ENCODE data around the gene AGPAT2.

AGPAT2 gene

GRCh38 chr9:136686794-136687711 is at the start of gene AGPAT2:
AGPAT2 (minus strand) TSS chr9:136687457; CDS start chr9:136687357, 100 bp downstream.
- DNase-seq, result peak; percentile 58

GRCh38 chr9:136735812-136736480 is 48.7 kb upstream of the AGPAT2 start:
- DNase-seq, result no peak

GRCh38 chr9:136734837-136735496 is 47.7 kb upstream of the AGPAT2 start:
- DNase-seq, result no peak

GRCh38 chr9:136733611-136734010 is 46.4 kb upstream of the AGPAT2 start:
- DNase-seq, result no peak

GRCh38 chr9:136732444-136733178 is 45.4 kb upstream of the AGPAT2 start:
- no peak for DNase-seq

- no peak for DNase-seq
These were observed 42.7 kb upstream of the AGPAT2 start for GRCh38 chr9:136729926-136730325.

GRCh38 chr9:136729144-136729543 is 41.9 kb upstream of the AGPAT2 start:
- no peak for DNase-seq

- no peak for DNase-seq
These were observed 41.4 kb upstream of the AGPAT2 start for GRCh38 chr9:136728548-136729123.

GRCh38 chr9:136728080-136728547 is 40.9 kb upstream of the AGPAT2 start:
- DNase-seq, result peak; percentile 93

- DNase-seq, result peak; percentile 52
These were observed 39.5 kb upstream of the AGPAT2 start for GRCh38 chr9:136726631-136727191.

GRCh38 chr9:136726118-136726517 is 38.9 kb upstream of the AGPAT2 start:
- no peak for DNase-seq

GRCh38 chr9:136725612-136726011 is 38.4 kb upstream of the AGPAT2 start:
- DNase-seq, result no peak

- no peak for DNase-seq
These were observed 37.5 kb upstream of the AGPAT2 start for GRCh38 chr9:136724772-136725171.

GRCh38 chr9:136723989-136724388 is 36.7 kb upstream of the AGPAT2 start:
- no peak for DNase-seq

- DNase-seq, result no peak
These were observed 36.2 kb upstream of the AGPAT2 start for GRCh38 chr9:136723362-136723976.

- no peak for DNase-seq
These were observed 35.7 kb upstream of the AGPAT2 start for GRCh38 chr9:136722969-136723356.

GRCh38 chr9:136722093-136722968 is 35.1 kb upstream of the AGPAT2 start:
- DNase-seq, result no peak

GRCh38 chr9:136721339-136722092 is 34.3 kb upstream of the AGPAT2 start:
- no peak for DNase-seq

GRCh38 chr9:136720898-136721338 is 33.7 kb upstream of the AGPAT2 start:
- DNase-seq, result no peak

All from activated CD4-positive, alpha-beta T cell treated with anti-CD3 and anti-CD28 coated beads, Interleukin-2, amount 50 U/mL, for 1 hour (primary cell).